GM12891 (cell line): Measurements from ENCODE around the gene PEPD.

Experiments used
- POLR2A ChIP-seq: IDR thresholded peaks from 2 replicates; pipeline ENCODE4 v1.6.1; 2011; ENCODE audit warnings: low read depth, low read length, control low read depth
- TAF1 ChIP-seq: IDR thresholded peaks from 2 replicates; pipeline ENCODE4 v1.6.1; 2011; ENCODE audit warnings: low read depth, low read length, control low read depth

GRCh38 chr19:33503433-33504057, 18.0 kb downstream of the PEPD start:
- no peak for TF ChIP-seq TAF1
- TF ChIP-seq POLR2A, result no peak
